ENCODE data around the gene LURAP1L.
A peak's percentile ranks its signal among the peaks of the same experiment; 100 is the strongest.

Gene LURAP1L

DNA sequence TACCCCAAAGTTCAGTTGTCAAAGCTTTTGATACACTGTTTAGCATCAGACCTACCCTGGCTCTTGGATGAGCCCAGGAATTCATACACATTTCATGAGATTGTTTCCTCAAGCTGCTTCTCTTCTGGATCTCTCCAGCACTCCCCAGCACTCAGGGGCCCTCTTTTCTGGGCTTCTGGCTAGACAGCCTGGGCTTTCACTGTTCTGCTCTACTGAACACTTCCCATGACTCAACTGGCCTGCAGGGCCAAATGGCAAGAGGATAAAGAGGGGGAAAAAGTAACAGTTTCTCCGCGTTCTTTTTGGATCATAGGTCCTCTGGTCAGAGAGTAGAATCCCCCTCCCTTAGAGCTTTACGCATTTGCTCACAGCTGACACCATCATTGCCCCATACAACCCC lies 20.9 kb upstream of the LURAP1L start (continued):
- TF ChIP-seq, protein P1, sequence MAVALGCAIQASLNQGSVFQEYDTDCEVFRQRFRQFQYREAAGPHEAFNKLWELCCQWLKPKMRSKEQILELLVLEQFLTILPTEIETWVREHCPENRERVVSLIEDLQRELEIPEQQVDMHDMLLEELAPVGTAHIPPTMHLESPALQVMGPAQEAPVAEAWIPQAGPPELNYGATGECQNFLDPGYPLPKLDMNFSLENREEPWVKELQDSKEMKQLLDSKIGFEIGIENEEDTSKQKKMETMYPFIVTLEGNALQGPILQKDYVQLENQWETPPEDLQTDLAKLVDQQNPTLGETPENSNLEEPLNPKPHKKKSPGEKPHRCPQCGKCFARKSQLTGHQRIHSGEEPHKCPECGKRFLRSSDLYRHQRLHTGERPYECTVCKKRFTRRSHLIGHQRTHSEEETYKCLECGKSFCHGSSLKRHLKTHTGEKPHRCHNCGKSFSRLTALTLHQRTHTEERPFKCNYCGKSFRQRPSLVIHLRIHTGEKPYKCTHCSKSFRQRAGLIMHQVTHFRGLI (tag by site-specific recombination; IDR thresholded peaks at IDR 0.05), result no peak
- TF ChIP-seq ZBTB8A (tag by site-specific recombination; IDR thresholded peaks at IDR 0.05) (no peak), ZSCAN30 (tag by site-specific recombination; IDR thresholded peaks at IDR 0.05) (no peak), ZNF2 (tag by site-specific recombination; IDR thresholded peaks at IDR 0.05) (no peak), ZNF501 (tag by site-specific recombination; IDR thresholded peaks at IDR 0.05) (no peak), ZNF23 (tag by site-specific recombination; IDR thresholded peaks at IDR 0.05; ENCODE audit: borderline replicate concordance) (no peak), ZNF175 (tag by site-specific recombination; IDR thresholded peaks at IDR 0.05) (no peak)

DNA sequence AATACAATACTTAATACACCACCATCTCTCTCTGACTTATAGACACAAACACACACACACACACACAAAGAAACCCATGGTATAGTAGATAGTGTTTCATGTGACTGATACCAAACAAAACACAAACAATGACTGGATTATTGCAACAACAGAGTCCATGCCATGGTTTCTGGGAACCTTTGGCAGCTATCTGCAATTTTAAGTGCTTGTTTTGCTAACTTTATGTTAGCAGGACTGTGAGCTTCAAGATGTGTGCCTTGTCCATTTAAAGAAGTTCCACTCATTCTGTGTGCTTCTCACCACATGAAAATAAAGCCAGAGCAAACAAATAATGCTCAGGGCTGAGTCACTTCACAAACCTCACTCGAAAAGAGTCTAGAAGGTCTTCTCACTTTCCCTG lies 15.1 kb upstream of the LURAP1L start:
- TF ChIP-seq RBAK (tag by site-specific recombination; IDR thresholded peaks at IDR 0.05) (no peak), ZNF175 (tag by site-specific recombination; IDR thresholded peaks at IDR 0.05) (no peak), ZNF121 (tag by site-specific recombination; IDR thresholded peaks at IDR 0.05) (no peak), ZNF664 (tag by site-specific recombination; IDR thresholded peaks at IDR 0.05) (no peak), ZNF843 (tag by site-specific recombination; IDR thresholded peaks at IDR 0.05) (no peak), ZNF335 (tag by site-specific recombination; conservative IDR thresholded peaks at IDR 0.05) (0 out of 2 replicates have a peak, but pooled peaks have one; percentile 12), ZNF791 (tag by site-specific recombination; IDR thresholded peaks at IDR 0.05) (no peak), ZBTB7A (tag by site-specific recombination; IDR thresholded peaks at IDR 0.05; ENCODE audit: low read depth) (no peak), FEZF1 (tag by site-specific recombination; IDR thresholded peaks at IDR 0.05) (0 out of 2 replicates have a peak, but pooled peaks have one; percentile 33), ZNF354C (tag by site-specific recombination; IDR thresholded peaks at IDR 0.05; ENCODE audit: borderline replicate concordance, low read depth) (no peak)
- TF ChIP-seq, protein P2, sequence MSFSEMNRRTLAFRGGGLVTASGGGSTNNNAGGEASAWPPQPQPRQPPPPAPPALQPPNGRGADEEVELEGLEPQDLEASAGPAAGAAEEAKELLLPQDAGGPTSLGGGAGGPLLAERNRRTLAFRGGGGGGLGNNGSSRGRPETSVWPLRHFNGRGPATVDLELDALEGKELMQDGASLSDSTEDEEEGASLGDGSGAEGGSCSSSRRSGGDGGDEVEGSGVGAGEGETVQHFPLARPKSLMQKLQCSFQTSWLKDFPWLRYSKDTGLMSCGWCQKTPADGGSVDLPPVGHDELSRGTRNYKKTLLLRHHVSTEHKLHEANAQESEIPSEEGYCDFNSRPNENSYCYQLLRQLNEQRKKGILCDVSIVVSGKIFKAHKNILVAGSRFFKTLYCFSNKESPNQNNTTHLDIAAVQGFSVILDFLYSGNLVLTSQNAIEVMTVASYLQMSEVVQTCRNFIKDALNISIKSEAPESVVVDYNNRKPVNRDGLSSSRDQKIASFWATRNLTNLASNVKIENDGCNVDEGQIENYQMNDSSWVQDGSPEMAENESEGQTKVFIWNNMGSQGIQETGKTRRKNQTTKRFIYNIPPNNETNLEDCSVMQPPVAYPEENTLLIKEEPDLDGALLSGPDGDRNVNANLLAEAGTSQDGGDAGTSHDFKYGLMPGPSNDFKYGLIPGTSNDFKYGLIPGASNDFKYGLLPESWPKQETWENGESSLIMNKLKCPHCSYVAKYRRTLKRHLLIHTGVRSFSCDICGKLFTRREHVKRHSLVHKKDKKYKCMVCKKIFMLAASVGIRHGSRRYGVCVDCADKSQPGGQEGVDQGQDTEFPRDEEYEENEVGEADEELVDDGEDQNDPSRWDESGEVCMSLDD (tag by site-specific recombination; IDR thresholded peaks at IDR 0.05), result no peak
- ChIA-PET CTCF (interaction anchor here (0.6 kb wide), 1 partner anchor 221 kb away, joined by 3 read pairs; no protein-coding TSS in a partner anchor), POLR2A (no interaction called here)
- Histone ChIP-seq H3K9me3 (ENCODE audit: control insufficient read depth, insufficient read depth, low read depth, low read length) (no peaks in the 10 kb centered on the region), H3K4me1 (ENCODE audit: control insufficient read depth, insufficient read depth, low read length) (peaks cover 8% of the 10 kb centered on the region; the same call in 1 of the 2 replicates), H3K36me3 (ENCODE audit: control insufficient read depth in 2 of 2, insufficient read depth in 1 of 2, low read length in 2 of 2) (no peaks in the 10 kb centered on the region), H3K27ac (ENCODE audit: extremely low read depth, low read depth, low read length) (no peak overlapping the region), H3K4me3 (ENCODE audit: low read depth, low read length) (no peak overlapping the region)

DNA sequence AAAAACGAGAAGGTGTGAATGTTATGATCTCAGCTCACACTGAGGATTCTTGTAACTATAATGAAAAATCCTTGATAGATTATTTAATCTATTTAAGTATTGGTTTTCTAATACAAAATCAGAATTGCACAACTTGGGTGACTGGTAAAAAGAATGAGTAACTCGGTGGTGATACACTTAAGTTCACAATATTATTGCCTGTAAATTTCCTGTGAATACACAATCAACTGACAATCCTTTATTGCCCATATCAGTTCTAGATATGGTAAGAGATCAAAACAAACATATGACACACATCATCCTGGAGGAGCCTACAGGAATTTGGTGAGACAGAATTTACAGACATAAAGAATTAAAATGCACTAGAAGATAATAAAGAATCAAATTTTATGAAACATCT lies 14.1 kb upstream of the LURAP1L start:
- POLR2A ChIA-PET, result no interaction called here
- H3K4me1 ChIP-seq (ENCODE audit: control insufficient read depth, insufficient read depth, low read length), result peaks cover 8% of the 10 kb centered on the region; the same call in 1 of the 2 replicates
- H3K4me3 ChIP-seq (ENCODE audit: low read depth, low read length), result no peak overlapping the region
- no peaks in the 10 kb centered on the region for H3K9me3 ChIP-seq (ENCODE audit: control insufficient read depth, insufficient read depth, low read depth, low read length)
- H3K27ac ChIP-seq (ENCODE audit: extremely low read depth, low read depth, low read length), result no peak overlapping the region
- no peaks in the 10 kb centered on the region for H3K36me3 ChIP-seq (ENCODE audit: control insufficient read depth in 2 of 2, insufficient read depth in 1 of 2, low read length in 2 of 2)
- CTCF ChIA-PET, result interaction anchor here (1.3 kb wide), 1 partner anchor 11 kb away, joined by 11 read pairs; no protein-coding TSS in a partner anchor
- no peak for TF ChIP-seq ZNF214 (tag by site-specific recombination; IDR thresholded peaks at IDR 0.05; ENCODE audit: borderline replicate concordance)
- TF ChIP-seq ZNF610 (tag by site-specific recombination; IDR thresholded peaks at IDR 0.05; ENCODE audit: borderline replicate concordance), result no peak
- TF ChIP-seq, protein P3, sequence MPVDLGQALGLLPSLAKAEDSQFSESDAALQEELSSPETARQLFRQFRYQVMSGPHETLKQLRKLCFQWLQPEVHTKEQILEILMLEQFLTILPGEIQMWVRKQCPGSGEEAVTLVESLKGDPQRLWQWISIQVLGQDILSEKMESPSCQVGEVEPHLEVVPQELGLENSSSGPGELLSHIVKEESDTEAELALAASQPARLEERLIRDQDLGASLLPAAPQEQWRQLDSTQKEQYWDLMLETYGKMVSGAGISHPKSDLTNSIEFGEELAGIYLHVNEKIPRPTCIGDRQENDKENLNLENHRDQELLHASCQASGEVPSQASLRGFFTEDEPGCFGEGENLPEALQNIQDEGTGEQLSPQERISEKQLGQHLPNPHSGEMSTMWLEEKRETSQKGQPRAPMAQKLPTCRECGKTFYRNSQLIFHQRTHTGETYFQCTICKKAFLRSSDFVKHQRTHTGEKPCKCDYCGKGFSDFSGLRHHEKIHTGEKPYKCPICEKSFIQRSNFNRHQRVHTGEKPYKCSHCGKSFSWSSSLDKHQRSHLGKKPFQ (tag by site-specific recombination; IDR thresholded peaks at IDR 0.05), result no peak
- TF ChIP-seq ZNF48 (tag by site-specific recombination; IDR thresholded peaks at IDR 0.05), result no peak
- no peak for TF ChIP-seq ZXDB (tag by site-specific recombination; IDR thresholded peaks at IDR 0.05)
- TF ChIP-seq ZNF560 (tag by site-specific recombination; IDR thresholded peaks at IDR 0.05; ENCODE audit: borderline replicate concordance), result no peak
- no peak for TF ChIP-seq ZNF768 (tag by site-specific recombination; IDR thresholded peaks at IDR 0.05)
- TF ChIP-seq ZNF138 (tag by site-specific recombination; IDR thresholded peaks at IDR 0.05; ENCODE audit: borderline replicate concordance), result no peak
- TF ChIP-seq WT1 (tag by site-specific recombination; IDR thresholded peaks at IDR 0.05), result no peak
- TF ChIP-seq ZNF660 (tag by site-specific recombination; IDR thresholded peaks at IDR 0.05), result no peak
- TF ChIP-seq BCL11A (tag by site-specific recombination; IDR thresholded peaks at IDR 0.05; ENCODE audit: low read depth), result no peak
- no peak for TF ChIP-seq ZFHX2 (tag by site-specific recombination; conservative IDR thresholded peaks at IDR 0.05)
- no peak for TF ChIP-seq MZF1 (tag by site-specific recombination; IDR thresholded peaks at IDR 0.05; ENCODE audit: borderline replicate concordance)
- no peak for TF ChIP-seq ZNF354C (tag by site-specific recombination; IDR thresholded peaks at IDR 0.05; ENCODE audit: borderline replicate concordance, low read depth)
- TF ChIP-seq ZNF473 (tag by site-specific recombination; IDR thresholded peaks at IDR 0.05), result no peak
